ENCODE data around the gene SFT2D3.

SFT2D3 gene

GRCh38 chr2:127701193-127701650 lies at the start of gene SFT2D3:
SFT2D3 (plus strand) TSS chr2:127701497; CDS start chr2:127701529, 32 bp downstream.
- ATAC-seq (peak; percentile 81), DNase-seq (peak; percentile 91 to 94)
- Mint-ChIP-seq H3K4me3 (peak within 1 kb of the TSS; percentile 92 to 95), H3K27ac (peak within 1 kb of the TSS; percentile 98 to 99), H3K9me3 (no peaks in the 10 kb centered on the region), H3K27me3 (peaks cover 7% of the 10 kb centered on the region), H3K4me1 (peaks cover 39% of the 10 kb centered on the region)

- DNase-seq (no peak), ATAC-seq (no peak)
- Mint-ChIP-seq H3K27me3 (no peaks in the 10 kb centered on the region), H3K4me1 (peaks cover 41% of the 10 kb centered on the region), H3K9me3 (no peaks in the 10 kb centered on the region), H3K27ac (no peak overlapping the region), H3K4me3 (no peak overlapping the region)
Observed at GRCh38 chr2:127651971-127652550, 49.2 kb upstream of the SFT2D3 start.

GRCh38 chr2:127652786-127653357 lies 48.4 kb upstream of the SFT2D3 start:
- Mint-ChIP-seq H3K4me3 (no peak overlapping the region), H3K4me1 (peaks cover 33% of the 10 kb centered on the region), H3K27ac (peak overlapping the region in 1 of 2 donors; percentile 48), H3K9me3 (no peaks in the 10 kb centered on the region), H3K27me3 (no peaks in the 10 kb centered on the region)
- ATAC-seq, result no peak
- DNase-seq, result no peak

GRCh38 chr2:127653421-127654083 lies 47.7 kb upstream of the SFT2D3 start:
- ATAC-seq, result no peak
- H3K4me1 Mint-ChIP-seq, result peaks cover 26% of the 10 kb centered on the region
- H3K9me3 Mint-ChIP-seq, result no peaks in the 10 kb centered on the region
- peak overlapping the region in 1 of 2 donors; percentile 54 for H3K27ac Mint-ChIP-seq
- no peaks in the 10 kb centered on the region for H3K27me3 Mint-ChIP-seq
- no peak for DNase-seq
- H3K4me3 Mint-ChIP-seq, result no peak overlapping the region

- ATAC-seq (no peak), DNase-seq (no peak)
- H3K27me3 Mint-ChIP-seq, result no peaks in the 10 kb centered on the region
- peaks cover 19% of the 10 kb centered on the region for H3K4me1 Mint-ChIP-seq
- H3K27ac Mint-ChIP-seq, result no peak overlapping the region
- H3K4me3 Mint-ChIP-seq, result no peak overlapping the region
- no peaks in the 10 kb centered on the region for H3K9me3 Mint-ChIP-seq
Observed at GRCh38 chr2:127654084-127654837, 47.0 kb upstream of the SFT2D3 start.

- no peak for DNase-seq
- no peak for ATAC-seq
- no peak overlapping the region for H3K4me3 Mint-ChIP-seq
- no peaks in the 10 kb centered on the region for H3K27me3 Mint-ChIP-seq
- H3K4me1 Mint-ChIP-seq, result peaks cover 14% of the 10 kb centered on the region
- no peaks in the 10 kb centered on the region for H3K9me3 Mint-ChIP-seq
- no peak overlapping the region for H3K27ac Mint-ChIP-seq
Observed at GRCh38 chr2:127654838-127655175, 46.5 kb upstream of the SFT2D3 start.

- Mint-ChIP-seq H3K4me3 (no peak overlapping the region), H3K9me3 (no peaks in the 10 kb centered on the region), H3K4me1 (peaks cover 12% of the 10 kb centered on the region), H3K27ac (no peak overlapping the region), H3K27me3 (no peaks in the 10 kb centered on the region)
- DNase-seq (no peak), ATAC-seq (no peak)
Observed at GRCh38 chr2:127655209-127656073, 45.9 kb upstream of the SFT2D3 start.

GRCh38 chr2:127656569-127657231 lies 44.6 kb upstream of the SFT2D3 start:
- Mint-ChIP-seq H3K27ac (peak overlapping the region in 1 of 2 donors; percentile 34), H3K4me3 (no peak overlapping the region), H3K4me1 (peaks cover 12% of the 10 kb centered on the region)

GRCh38 chr2:127657232-127657595 lies 44.1 kb upstream of the SFT2D3 start:
- Mint-ChIP-seq H3K4me3 (no peak overlapping the region), H3K4me1 (peaks cover 12% of the 10 kb centered on the region)
- ATAC-seq, result no peak

More at GRCh38 chr2:127656569-127657231, 44.6 kb upstream of the SFT2D3 start:
- ATAC-seq (peak; percentile 36), DNase-seq (no peak)
- peaks cover 9% of the 10 kb centered on the region for H3K27me3 Mint-ChIP-seq
- H3K9me3 Mint-ChIP-seq, result no peaks in the 10 kb centered on the region

GRCh38 chr2:127658146-127658545 lies 43.2 kb upstream of the SFT2D3 start:
- H3K4me1 Mint-ChIP-seq, result peaks cover 7% of the 10 kb centered on the region
- no peak overlapping the region for H3K27ac Mint-ChIP-seq
- no peak overlapping the region for H3K4me3 Mint-ChIP-seq
- ATAC-seq (no peak), DNase-seq (no peak)
- H3K27me3 Mint-ChIP-seq, result peaks cover 24% of the 10 kb centered on the region
- no peaks in the 10 kb centered on the region for H3K9me3 Mint-ChIP-seq

More at GRCh38 chr2:127657232-127657595, 44.1 kb upstream of the SFT2D3 start:
- Mint-ChIP-seq H3K27ac (no peak overlapping the region), H3K27me3 (peaks cover 14% of the 10 kb centered on the region), H3K9me3 (no peaks in the 10 kb centered on the region)
- no peak for DNase-seq

GRCh38 chr2:127658641-127659407 lies 42.5 kb upstream of the SFT2D3 start:
- DNase-seq (no peak), ATAC-seq (no peak)
- Mint-ChIP-seq H3K27me3 (peaks cover 30% of the 10 kb centered on the region), H3K4me3 (no peak overlapping the region), H3K27ac (no peak overlapping the region), H3K4me1 (peaks cover 5% of the 10 kb centered on the region), H3K9me3 (no peaks in the 10 kb centered on the region)

- Mint-ChIP-seq H3K4me3 (no peak overlapping the region), H3K27ac (no peak overlapping the region), H3K4me1 (peaks cover 7% of the 10 kb centered on the region), H3K9me3 (no peaks in the 10 kb centered on the region), H3K27me3 (peaks cover 39% of the 10 kb centered on the region)
- no peak for DNase-seq
- ATAC-seq, result no peak
Observed at GRCh38 chr2:127659408-127660290, 41.6 kb upstream of the SFT2D3 start.

- no peak overlapping the region for H3K27ac Mint-ChIP-seq
- DNase-seq, result no peak
- H3K4me1 Mint-ChIP-seq, result peaks cover 7% of the 10 kb centered on the region
- H3K9me3 Mint-ChIP-seq, result no peaks in the 10 kb centered on the region
- H3K4me3 Mint-ChIP-seq, result no peak overlapping the region
- peaks cover 45% of the 10 kb centered on the region for H3K27me3 Mint-ChIP-seq
- ATAC-seq, result no peak
Observed at GRCh38 chr2:127660291-127660578, 41.1 kb upstream of the SFT2D3 start.

Measured in stimulated activated naive CD8-positive, alpha-beta T cell treated with anti-CD3 and anti-CD28 coated beads, Interleukin-15, amount 100 ng/mL, for 72 hours (primary cell).